IPS DF 4.7 (cell line): ENCODE data around the gene GRID2.

Source experiments
- DNase-seq: peaks from one replicate; pipeline ENCODE4 v3.0.0-alpha.2; 2013; ENCODE audit warnings: low spot score; ENCODE audit errors: extremely low read depth

The GRID2 gene

DNA sequence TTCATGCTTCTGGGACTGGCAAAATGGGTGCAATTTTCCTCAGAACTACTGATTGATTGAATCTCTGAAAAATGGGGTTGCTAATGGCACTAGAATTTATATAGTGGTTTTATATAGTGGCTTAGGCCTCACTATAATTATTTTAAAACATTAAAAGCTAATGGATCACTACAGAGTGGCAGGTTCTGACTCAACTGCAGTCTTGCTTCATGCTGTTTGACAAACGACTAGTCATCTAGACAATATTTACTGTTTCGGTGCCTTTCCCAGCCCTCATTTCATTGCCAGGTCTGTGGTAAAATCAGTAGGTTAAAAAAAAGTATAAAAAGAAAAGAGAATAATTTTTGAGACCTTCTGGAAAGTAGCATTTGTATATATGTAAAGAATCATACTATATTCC lies 1172.0 kb downstream of the GRID2 start:
- DNase-seq, result no peak

DNA sequence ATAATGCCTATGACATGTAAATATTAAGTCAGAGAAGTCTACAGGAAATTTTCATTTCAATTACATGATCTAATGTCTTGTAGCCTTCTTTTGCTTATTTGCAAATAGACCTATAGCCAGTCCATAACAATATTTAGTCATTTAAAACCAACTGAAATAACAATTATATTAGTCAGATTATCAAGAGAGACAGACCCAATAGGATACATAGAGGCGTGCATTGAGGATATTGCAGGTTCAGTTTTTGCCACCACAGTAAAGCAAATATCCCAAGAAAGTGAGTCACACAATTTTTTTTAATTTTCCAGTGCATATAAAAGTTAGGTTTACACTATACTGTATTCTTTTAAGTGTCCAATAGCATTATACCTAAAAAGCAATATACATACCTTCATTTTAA lies 1175.0 kb downstream of the GRID2 start:
- DNase-seq, result no peak

DNA sequence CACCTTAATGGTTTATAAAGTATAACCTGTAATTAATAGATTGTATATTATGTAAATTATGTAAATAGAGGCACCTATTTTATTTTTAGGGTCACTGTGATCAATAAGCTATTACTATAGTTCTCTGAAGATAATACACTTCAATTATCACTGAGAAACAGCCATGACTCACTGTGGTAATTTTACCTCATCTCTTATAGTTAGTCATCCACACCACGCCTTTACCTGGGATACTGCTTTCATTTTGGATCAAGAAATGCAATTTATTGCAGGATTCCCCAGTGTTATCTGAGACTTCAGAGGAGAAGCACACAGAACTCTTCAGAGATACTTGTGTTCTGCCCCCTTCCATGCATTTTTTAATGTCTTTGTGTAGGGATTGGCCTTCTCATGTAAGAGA lies 1176.7 kb downstream of the GRID2 start:
- DNase-seq, result no peak

DNA sequence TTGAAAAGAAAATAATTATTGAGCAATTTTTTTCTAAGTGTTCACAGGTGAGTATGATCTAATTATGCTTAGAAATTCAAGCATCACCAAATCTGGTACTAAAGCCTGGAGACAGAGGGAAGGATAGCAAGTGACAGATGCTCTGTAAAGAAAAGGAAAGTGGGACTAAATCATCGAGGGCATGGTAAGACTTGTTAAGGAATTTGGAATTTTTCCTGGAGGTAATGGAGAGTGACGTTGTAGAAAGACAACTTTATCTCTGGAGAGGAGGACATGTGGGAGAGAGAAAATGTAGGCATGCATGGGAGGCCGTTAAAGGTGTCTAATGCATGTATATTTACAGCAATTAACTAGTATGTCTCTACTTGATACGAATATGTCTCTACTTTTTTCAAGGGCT lies 1191.6 kb downstream of the GRID2 start:
- DNase-seq, result no peak

DNA sequence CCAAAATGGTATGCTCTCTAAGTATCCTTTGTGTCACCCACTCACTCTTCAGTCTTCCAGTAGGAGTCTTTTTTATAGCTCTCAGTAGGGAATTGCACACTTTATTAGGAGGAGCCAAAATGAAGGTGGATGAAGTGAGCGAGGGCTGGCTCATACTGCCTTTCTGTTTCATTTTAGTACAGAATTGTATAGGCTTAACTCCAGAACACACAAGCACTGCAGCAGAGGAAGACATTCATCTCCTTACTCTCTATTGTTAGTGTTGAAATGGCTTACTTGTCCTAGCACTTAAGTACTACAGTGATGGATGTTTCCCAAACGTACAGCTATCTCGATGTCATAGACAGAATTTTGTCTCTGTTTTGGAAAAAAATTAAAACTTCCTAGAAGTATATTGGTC lies 1197.5 kb downstream of the GRID2 start:
- DNase-seq, result no peak

DNA sequence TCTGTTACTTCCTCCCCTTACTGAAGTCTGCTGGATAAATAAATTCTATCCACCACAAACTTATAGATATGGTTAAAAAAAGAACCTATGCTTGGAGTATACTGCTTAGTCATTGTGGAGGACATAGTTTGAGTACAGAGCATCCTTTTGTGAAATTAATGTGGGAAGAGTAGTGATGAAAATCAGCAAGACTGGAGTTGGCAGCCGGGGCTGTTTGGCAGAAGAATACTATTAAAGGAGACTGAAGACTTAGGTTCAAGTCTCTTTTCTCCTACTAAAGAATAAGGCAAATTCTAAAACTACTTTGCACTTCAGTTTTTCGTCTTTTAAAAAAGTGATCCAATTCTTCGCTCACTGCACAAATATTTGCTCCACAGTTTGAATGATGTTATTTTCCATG lies 1198.2 kb downstream of the GRID2 start:
- DNase-seq, result no peak

DNA sequence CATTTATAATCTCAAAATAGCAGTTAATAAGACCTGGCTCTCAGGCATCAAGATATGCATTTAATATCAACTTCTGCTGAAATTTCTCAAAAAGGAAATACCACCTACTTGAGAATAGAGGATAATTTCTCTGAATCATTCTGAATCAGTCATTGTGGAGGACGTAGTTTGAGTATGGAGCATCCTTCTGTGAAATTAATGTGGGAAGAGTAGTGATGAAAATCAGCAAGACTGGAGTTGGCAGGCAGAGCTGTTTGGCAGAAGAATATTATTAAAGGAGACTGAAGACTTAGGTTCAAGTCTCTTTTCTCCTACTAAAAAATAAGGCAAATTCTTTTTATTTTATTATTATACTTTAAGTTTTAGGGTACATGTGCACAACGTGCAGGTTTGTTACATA lies 1199.2 kb downstream of the GRID2 start:
- DNase-seq, result no peak

DNA sequence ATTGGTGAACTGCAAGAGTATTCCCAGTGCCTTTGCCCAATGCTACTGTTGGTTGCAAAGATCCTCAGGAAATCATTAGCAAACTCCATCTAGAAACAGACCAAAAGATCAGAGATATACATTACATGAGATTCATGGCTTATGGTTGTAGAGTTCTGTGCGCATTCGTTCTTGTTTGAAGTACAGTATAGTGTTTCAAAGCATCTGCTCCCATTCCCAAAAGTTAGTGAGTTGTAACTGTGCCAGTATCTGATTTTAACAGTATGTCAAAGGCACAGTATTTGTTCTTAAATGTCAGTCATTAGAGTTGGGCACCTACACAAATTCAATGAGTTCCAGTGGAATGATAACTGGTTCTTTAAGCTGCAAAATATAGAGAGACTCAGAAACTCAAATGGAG lies 1210.1 kb downstream of the GRID2 start:
- DNase-seq, result no peak

DNA sequence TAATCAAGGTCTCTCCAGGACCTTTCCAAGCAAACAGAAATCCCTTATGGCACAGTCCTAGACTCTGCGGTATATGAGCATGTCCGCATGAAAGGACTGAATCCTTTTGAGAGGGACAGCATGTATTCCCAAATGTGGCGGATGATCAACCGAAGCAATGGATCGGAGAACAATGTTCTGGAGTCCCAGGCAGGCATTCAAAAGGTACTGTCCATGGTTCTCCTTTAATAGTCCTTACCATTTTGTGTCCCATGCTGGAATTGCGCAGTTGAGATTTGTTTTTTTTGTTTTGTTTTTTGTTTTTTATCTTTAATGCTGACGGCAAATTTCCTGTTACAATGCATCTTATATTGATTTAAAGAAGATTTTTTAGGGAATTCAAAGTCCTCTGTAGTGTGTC lies 1211.4 kb downstream of the GRID2 start:
- no peak for DNase-seq

DNA sequence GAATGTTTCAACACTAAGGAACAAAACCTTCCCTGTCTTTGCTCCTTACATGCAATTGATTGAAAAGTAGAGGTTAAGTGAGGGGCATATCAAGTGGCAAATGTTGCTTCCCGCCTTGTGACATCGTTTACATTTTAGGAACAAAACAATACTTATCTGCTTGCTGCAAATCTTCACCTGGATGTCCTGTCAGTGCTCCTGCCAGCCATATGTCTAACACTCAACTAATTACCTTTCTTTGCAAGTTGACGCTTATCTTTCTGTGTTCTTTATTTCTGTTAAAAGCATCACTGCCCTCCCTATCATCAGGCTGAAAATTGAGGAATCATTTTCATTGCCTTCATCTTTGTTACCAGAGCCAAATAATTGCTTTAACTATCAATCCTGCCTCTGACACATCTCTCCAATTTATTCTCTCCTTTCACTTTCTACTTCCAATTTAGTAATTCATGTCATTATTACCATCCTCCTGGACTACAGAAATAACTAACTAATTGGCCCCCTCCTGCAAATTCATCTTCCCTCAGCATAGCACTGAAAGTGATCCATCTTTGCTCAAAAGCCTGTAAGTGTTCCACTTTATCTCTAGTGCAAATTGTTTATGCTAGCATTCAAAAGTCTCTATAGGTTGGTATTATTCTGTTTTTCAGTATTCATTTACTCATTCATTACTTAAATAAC lies 1226.1 kb downstream of the GRID2 start:
- no peak for DNase-seq

DNA sequence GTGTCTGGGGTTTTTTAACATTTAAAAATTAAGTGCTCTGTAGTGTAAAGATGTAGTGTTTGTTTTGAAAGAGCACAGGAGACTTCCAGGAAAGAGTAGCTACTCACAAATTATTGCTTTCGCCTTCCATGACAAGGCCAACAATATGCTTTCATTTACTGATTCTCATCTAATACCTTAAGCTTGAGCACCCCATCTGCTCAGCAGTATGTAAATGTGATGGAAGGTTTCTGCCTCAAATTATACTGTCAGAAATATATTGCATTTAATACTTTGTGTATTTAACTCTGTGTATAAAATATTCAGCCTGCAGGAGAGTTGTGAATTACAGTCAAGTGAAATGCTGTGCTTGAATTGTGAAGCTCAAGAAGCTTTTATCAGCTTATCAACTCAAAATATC lies 1228.5 kb downstream of the GRID2 start:
- no peak for DNase-seq

DNA sequence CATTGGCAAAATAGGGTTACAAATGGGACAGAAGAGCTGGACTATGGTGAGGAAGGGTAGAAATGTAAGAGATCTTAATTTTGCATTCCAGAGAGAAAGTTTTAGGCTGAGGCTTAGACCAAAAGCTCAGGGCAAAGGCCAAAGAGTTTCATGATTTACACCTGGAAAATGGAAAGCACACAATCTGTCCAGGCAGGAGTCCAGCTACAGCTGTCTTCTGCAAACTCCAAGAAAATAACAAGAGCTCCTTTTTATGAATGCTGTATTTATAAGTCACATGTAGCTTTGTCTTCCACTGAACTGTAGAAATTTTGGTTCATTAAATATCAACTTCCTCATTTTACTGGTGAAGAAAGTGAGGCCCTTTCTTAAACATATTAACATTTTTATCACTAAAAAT lies 1236.8 kb downstream of the GRID2 start:
- no peak for DNase-seq

DNA sequence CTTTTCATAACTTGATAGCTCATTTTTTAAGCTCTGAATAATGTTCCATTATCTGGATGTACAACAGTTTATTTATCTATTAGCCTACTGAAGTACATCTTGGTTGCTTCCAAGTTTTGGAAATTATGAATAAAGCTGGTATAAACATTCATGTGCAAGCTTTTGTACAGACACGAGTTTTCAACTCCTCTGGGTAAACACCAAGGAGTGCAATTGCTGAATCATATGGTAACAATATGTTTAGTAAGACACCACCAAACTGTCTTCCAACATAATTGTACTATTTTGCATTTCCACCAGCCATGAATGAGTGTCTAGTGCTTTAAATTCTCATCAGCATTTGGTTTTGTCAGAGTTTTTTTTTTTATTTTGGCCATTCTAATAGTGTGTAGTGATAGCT lies 1258.1 kb downstream of the GRID2 start:
- no peak for DNase-seq

DNA sequence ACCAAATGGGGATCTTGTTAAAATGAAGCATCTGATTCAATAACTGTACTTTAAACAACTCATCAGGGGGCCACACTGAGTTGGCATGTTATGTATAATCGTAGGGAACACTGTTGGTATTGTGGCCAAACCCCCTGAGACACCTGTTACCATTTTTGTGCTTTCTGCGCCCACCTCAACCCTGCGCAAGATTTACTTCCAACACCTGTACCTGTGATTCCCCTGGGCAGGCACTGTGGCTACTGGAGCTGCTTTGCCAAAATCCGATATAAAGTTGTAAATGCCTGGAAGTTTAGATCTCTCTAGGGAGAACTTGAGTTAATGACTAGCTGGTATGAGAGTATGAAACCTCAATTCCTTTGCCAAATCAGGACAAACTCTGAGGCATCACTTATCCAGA lies 1265.0 kb downstream of the GRID2 start:
- no peak for DNase-seq

DNA sequence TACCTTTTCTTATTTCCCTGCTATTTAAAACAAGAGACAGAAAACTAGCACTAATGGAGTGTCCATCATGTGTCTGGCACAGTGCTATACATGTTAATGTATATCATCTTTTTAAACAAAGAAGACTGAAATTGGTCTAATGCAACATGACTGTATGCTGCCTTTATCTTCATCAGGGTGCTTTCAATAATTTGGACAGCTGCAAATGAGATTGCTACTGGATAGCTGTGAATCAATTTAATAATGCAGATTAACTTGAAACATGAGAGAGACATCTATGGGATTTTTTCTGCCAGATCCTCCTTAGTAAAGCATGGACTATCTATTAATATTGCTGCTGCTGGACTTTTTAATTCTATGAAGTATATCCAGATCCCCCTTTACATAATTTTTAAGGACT lies 1269.5 kb downstream of the GRID2 start:
- DNase-seq, result no peak

DNA sequence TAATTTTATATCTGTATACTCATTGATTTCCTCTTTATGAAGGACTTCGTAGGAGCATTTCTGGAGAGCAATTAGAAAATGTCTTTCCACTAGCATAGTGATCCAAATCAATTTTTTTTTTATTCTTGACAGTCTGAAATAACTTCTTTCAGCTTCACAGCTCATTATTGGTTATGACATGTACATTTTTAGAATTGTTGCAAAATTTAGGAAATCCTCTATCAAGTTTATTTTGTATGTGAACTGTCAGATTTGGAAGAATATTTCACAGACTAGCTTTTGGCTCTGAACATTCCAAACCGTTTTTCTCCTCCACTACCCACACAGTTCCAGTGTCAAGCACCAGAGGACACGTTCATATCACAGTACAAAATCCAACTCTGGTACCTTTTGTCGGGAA lies 1275.2 kb downstream of the GRID2 start:
- no peak for DNase-seq

DNA sequence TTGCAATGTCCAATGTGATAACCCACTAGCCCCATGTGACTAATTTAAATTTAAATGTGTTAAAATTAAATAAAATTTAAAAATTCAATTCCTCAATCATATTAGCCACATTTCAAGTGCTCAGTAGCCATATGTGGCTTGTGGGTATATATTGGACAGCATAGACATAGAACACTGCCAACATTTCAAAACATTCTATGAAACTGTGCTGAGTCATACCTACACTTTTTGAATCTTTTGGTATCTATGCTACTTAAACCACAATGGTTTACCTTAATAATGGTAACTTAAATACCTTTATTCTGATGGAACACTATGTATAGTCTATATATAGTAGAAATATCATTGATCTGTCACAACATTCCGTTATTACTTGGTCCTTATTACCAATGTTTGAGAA lies 1301.4 kb downstream of the GRID2 start:
- no peak for DNase-seq

DNA sequence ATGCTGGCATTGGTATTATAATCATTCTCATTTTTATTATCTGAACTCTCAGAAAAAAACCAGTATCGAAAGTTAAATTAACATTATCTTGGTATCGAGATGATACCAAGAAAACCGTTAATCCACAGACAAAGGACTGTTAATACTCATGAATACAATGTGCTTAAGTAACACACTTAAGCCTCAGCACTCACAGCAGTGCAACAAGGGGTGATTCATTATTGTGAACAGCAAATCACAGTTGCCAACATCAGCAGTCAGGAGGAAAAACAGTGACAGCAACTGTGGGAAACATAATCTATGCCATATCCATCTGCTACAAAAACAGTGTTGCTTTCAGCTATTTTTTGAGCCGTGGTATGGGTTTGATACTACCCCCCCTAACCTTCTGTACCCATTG lies 1313.8 kb downstream of the GRID2 start:
- no peak for DNase-seq

DNA sequence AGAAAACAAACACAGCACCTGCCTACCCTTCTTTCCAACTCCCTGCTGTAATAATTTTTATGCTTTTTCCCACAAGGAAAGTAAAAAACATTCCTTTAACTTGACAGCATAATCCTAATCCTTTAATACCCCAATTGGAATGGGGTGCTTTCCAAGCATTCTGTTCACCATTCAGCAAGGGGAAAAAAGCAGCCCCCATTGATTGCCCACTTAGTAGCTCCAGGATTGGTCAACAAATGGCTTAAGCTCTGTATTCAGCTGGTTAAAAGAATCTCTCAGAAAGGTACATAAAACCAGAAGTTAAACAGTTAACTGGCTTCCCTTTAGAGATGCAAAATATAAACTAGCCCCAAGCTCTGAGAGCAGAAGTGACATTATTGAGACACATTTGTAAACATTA lies 1330.0 kb downstream of the GRID2 start:
- no peak for DNase-seq

DNA sequence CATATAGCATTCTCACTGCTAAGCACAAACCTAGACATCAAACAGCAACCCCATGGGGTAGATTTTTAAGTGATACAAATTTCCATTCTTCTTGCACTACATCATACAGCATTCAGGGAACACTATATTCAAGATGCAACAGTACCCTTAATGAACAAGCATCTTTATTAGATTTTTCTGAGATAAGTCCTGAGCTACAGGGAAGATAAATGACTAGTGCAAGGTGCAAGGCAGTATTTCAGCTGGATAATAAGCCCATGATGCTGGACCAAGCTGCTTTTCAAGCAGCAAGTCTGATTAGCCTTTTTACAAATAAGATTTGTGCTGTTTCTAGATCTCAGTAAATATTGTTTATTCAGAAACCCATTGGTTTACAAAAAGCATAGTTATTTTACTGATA lies 1332.2 kb downstream of the GRID2 start:
- no peak for DNase-seq

DNA sequence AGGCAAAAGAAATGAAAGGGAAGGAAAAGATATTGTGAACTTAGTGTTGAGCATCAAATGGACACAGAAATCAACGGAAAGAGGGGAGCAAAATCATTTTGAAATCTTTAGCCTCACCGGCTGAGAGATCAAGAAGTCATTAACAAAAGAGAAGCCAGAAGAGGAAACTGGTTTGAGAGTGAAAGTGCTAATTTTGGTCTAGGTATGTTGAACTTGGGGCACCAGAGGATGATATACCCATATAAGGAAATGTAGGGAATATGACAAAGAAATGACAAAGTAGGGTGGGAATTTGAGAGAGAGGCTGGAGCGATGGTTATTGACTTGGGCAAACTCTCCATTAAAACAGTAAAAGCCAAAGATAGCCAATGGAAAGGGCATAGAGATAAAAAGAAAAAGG lies 1341.4 kb downstream of the GRID2 start:
- DNase-seq, result no peak

DNA sequence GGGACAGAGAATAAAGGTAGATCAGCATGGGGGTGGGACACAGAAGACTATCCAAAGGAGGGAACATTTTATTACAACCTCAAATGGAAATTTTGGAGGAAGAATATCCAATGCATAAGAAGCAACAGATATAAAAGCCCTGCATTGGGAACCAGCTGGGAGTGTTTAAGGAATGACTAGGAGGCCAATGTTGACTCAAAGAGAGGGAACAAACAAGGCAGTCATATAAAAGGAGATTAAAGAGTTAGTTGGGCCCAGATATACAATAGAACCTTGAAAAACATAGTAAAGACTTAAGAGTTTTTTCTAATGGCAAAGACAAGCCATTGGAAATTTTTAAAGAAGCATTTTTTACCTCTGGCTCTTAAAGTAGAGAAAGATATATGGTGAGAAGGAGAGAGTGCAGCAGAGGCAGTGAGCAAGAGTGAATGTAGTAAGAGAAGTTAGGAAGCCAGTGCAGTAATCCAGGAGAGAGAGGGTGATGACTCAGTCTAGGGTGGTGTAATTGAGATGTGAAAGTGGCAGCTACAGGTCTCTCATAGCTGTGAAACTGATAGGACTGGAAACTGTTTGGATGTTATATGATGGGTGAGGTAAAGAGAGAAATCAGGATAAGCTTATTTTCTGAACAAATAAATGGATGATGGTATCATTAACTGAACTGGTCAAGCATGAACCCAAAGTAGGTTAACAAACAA lies 1342.6 kb downstream of the GRID2 start:
- no peak for DNase-seq

DNA sequence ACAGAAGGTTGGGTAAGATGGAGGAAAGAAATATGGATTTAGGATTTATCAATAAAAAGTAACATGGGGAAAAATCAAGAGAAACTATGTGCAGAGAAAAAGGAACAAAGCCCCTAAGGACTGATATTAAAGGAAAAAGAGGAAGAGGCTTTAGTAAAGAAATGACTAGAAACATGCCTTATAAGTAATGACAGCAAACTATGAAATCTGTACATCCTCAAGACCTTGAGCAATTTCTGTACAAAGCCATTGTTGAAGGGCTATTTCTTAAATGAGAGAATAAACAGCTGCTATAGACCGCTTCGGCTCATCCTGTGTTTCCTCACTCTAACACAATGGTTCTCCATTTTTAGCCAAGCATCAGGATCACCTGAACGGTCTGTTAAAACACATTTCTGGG lies 1344.5 kb downstream of the GRID2 start:
- no peak for DNase-seq

DNA sequence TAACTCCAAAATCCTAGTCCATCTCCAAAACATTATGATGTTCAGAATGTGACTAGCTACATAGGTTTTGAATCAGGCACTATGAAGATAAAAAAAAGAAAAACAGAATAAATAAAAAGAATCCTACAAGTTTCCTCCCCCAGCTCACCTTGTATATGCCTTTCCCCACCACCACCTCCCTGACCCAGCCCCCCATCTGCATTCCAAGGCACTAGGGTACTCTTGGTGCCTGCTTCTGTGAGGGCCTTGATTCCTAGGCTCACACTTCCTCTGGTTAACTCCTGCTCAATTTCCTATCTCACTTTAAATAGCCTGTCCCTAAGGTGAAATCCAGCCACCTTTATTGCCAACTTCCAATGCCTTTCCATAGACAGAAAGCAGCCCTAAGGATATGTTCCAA lies 1346.1 kb downstream of the GRID2 start:
- no peak for DNase-seq
